A549 (cell line): ENCODE data around the gene ARFGEF3.

Source experiments
- CHD4 ChIP-seq: fragments of 200-600 bp; sonication (generic); IDR thresholded peaks from 2 replicates; pipeline ENCODE4 v1.6.1; 2016; ENCODE audit warnings: antibody characterized with exemption, mild to moderate bottlenecking, borderline replicate concordance
- CTCF ChIP-seq: fragments of >200 bp; sonication (Bioruptor Twin); formaldehyde crosslinking; IDR thresholded peaks from 3 replicates; pipeline ENCODE4 v1.5.1; 2016
- MAZ ChIP-seq: fragments of 150-350 bp; IDR thresholded peaks from 2 replicates; pipeline ENCODE4 v1.6.1; 2014; ENCODE audit warnings: antibody characterized with exemption, low read depth, low read length, borderline replicate concordance
- NR3C1 ChIP-seq: fragments of >200 bp; sonication (Bioruptor Twin); formaldehyde crosslinking; IDR thresholded peaks from 3 replicates; pipeline ENCODE4 v1.6.1; 2017
- POLR2A ChIP-seq: IDR thresholded peaks from 2 replicates; pipeline ENCODE4 v1.6.1; 2012; ENCODE audit warnings: mild to moderate bottlenecking, low read length
- USF2 ChIP-seq: fragments of 450-650 bp; IDR thresholded peaks from 2 replicates; pipeline ENCODE4 v1.6.1; 2014; ENCODE audit warnings: antibody characterized with exemption

GRCh38 chr6:138289739-138290138, 128.0 kb downstream of the ARFGEF3 start:
- TF ChIP-seq CTCF (no peak), MAZ (no peak), POLR2A (no peak), USF2 (no peak), CHD4 (no peak), NR3C1 (no peak)
